Panc1 (cell line): ENCODE data around the gene OR10D3. TPM values are rescaled to one million over a fixed set of nuclear protein-coding genes. Genes with fewer than 3 reads are reported as not detected.

Source experiments
- ATAC-seq: fragments of 200-7000 bp; cut with Tn5 transposase; 2 replicates; pipeline ENCODE4 v1.9.1; 2020; ENCODE audit warnings: mild to moderate bottlenecking, moderate library complexity
- BruUV-seq: library from RNA; stranded (reverse); fragments of 400-500 nt; replicated peaks from 2 replicates; lab custom pipeline; 2021; lab: Mats Ljungman, UMichigan
- CTCF ChIA-PET: fragments of 300-600 bp; sonication (Branson Sonifier 250); formaldehyde crosslinking; loops from one replicate; lab custom pipeline; 2022; ENCODE audit warnings: antibody characterized with exemption; lab: Charles Lee
- POLR2A ChIA-PET: fragments of 300-600 bp; sonication (Branson Sonifier 250); formaldehyde crosslinking; loops from one replicate; lab custom pipeline; 2022; ENCODE audit warnings: antibody characterized with exemption; lab: Charles Lee
- DNase-seq: peaks from one replicate; pipeline ENCODE4 v3.0.0-alpha.2; 2010; ENCODE audit warnings: low read depth, low spot score
- H3K27ac ChIP-seq: 2 replicates; pipeline ENCODE4 v1.5.1; 2011; ENCODE audit warnings: mild to moderate bottlenecking, low read length, inconsistent platforms
- H3K27me3 ChIP-seq: fragments of 200-500 bp; sonication (Bioruptor generic); 2 replicates; pipeline ENCODE4 v1.6.0; 2014; ENCODE audit warnings: low read length, inconsistent platforms; ENCODE audit not compliant: control insufficient read depth, insufficient read depth
- H3K36me3 ChIP-seq: fragments of 200-500 bp; sonication (Bioruptor generic); 2 replicates; pipeline ENCODE4 v1.5.1; 2014; ENCODE audit warnings: inconsistent platforms, mild to moderate bottlenecking, low read length, moderate library complexity; ENCODE audit not compliant: control insufficient read depth, insufficient read depth
- H3K4me1 ChIP-seq: 2 replicates; pipeline ENCODE4 v1.5.1; 2011; ENCODE audit warnings: inconsistent platforms, mild to moderate bottlenecking, low read length, moderate library complexity; ENCODE audit not compliant: control insufficient read depth, insufficient read depth
- H3K4me3 ChIP-seq, 2 experiments: 2 replicates each; pipeline ENCODE4 v1.5.1; 2011 to 2012; ENCODE audit warnings: low read depth in 2 of 2, low read length in 2 of 2, mild to moderate bottlenecking in 2 of 2, inconsistent platforms in 1 of 2, moderate library complexity in 1 of 2
- H3K9me3 ChIP-seq: fragments of 200-500 bp; sonication (Bioruptor generic); 2 replicates; pipeline ENCODE4 v1.5.1; 2014; ENCODE audit warnings: low read depth, mild to moderate bottlenecking, inconsistent platforms, low read length, moderate library complexity; ENCODE audit not compliant: control insufficient read depth, insufficient read depth
- CTCF ChIP-seq: fragments of 450-650 bp; IDR thresholded peaks from 2 replicates; pipeline ENCODE4 v1.5.1; 2017; ENCODE audit warnings: mild to moderate bottlenecking
- POLR2AphosphoS5 ChIP-seq: IDR thresholded peaks from 2 replicates; pipeline ENCODE4 v1.6.1; 2012; ENCODE audit warnings: mild to moderate bottlenecking, low read depth, low read length, moderate library complexity
- REST ChIP-seq, 2 experiments: IDR thresholded peaks; 2 replicates each; pipeline ENCODE4 v1.6.1; 2011 to 2012; ENCODE audit warnings: low read depth in 2 of 2, control low read depth in 1 of 2, low read length in 1 of 2, mild to moderate bottlenecking in 1 of 2, moderate library complexity in 1 of 2; ENCODE audit not compliant: insufficient read depth in 1 of 2
- SIN3A ChIP-seq: IDR thresholded peaks from 2 replicates; pipeline ENCODE4 v1.6.1; 2012; ENCODE audit warnings: low read depth, mild to moderate bottlenecking, low read length, moderate library complexity, borderline replicate concordance; ENCODE audit not compliant: insufficient read depth
- TCF7L2 ChIP-seq: IDR thresholded peaks from 2 replicates; pipeline ENCODE4 v1.6.1; 2011; ENCODE audit warnings: mild to moderate bottlenecking, low read depth, low read length, inconsistent platforms
- in situ Hi-C: cut with HindIII; loops from 2 replicates; pipeline ENCODE4 v1.10.0; 2016; ENCODE audit warnings: low sequenced_read_pairs, low pct_unique_long_range_greater_than_20kb
- intact Hi-C: fragments of 100-400 bp; cut with micrococcal nuclease; formaldehyde crosslinking; loops from one replicate; pipeline ENCODE4 v1.10.0; 2022; ENCODE audit not compliant: unreplicated experiment
- total RNA-seq: library from RNA; stranded (reverse); gene quantifications from one replicate; pipeline ENCODE4 v1.2.1, GENCODE V29; 2021; ENCODE audit not compliant: unreplicated experiment

The OR10D3 gene
- total RNA-seq, 1 experiment from 2014 or later = not detected

GRCh38 chr11:124159481-124159880, 23.7 kb upstream of the OR10D3 start:
- no peak for DNase-seq
- no peak for ATAC-seq
- TF ChIP-seq TCF7L2 (no peak), CTCF (no peak), POLR2AphosphoS5 (no peak), SIN3A (no peak), REST (IDR thresholded peaks at IDR 0.05; ENCODE audit: insufficient read depth in 1 of 2, low read depth in 2 of 2, low read length in 1 of 2) (no peak)
- no peaks in the 10 kb centered on the region for H3K36me3 ChIP-seq
- CTCF ChIA-PET = no interaction called here
- H3K9me3 ChIP-seq = no peaks in the 10 kb centered on the region
- POLR2A ChIA-PET = no interaction called here
- intact Hi-C loops (no loop called here), in situ Hi-C loops (no loop called here)
- H3K27ac ChIP-seq = no peak overlapping the region
- no TSS peak for BruUV-seq
- no peaks in the 10 kb centered on the region for H3K27me3 ChIP-seq
- no peak overlapping the region for H3K4me3 ChIP-seq
- no peaks in the 10 kb centered on the region for H3K4me1 ChIP-seq

- DNase-seq (no peak), ATAC-seq (no peak)
- CTCF ChIA-PET = no interaction called here
- no peaks in the 10 kb centered on the region for H3K9me3 ChIP-seq
- TF ChIP-seq POLR2AphosphoS5 (no peak), CTCF (no peak), TCF7L2 (no peak), REST (IDR thresholded peaks at IDR 0.05; ENCODE audit: insufficient read depth in 1 of 2, low read depth in 2 of 2, low read length in 1 of 2) (no peak), SIN3A (no peak)
- H3K27me3 ChIP-seq = no peaks in the 10 kb centered on the region
- in situ Hi-C loops = no loop called here
- no peaks in the 10 kb centered on the region for H3K36me3 ChIP-seq
- intact Hi-C loops = no loop called here
- POLR2A ChIA-PET = no interaction called here
- H3K4me1 ChIP-seq = no peaks in the 10 kb centered on the region
- H3K27ac ChIP-seq = no peak overlapping the region
- no TSS peak for BruUV-seq
- no peak overlapping the region for H3K4me3 ChIP-seq
Observed at GRCh38 chr11:124160986-124161385, 22.2 kb upstream of the OR10D3 start.
